HEK293T (cell line): ENCODE results near the gene ACOXL.

Experiments
- ARNT ChIP-seq: fragments of 450-650 bp; IDR thresholded peaks from 2 replicates; pipeline ENCODE4 v1.6.1; 2017; ENCODE audit warnings: mild to moderate bottlenecking
- BHLHE40 ChIP-seq: fragments of 450-650 bp; IDR thresholded peaks from 2 replicates; pipeline ENCODE4 v1.6.1; 2016; ENCODE audit warnings: mild to moderate bottlenecking, moderate library complexity, borderline replicate concordance
- CTBP1 ChIP-seq: fragments of 450-650 bp; IDR thresholded peaks from 2 replicates; pipeline ENCODE4 v1.6.1; 2016; ENCODE audit warnings: borderline replicate concordance
- ELF4 ChIP-seq: fragments of 450-650 bp; IDR thresholded peaks from 2 replicates; pipeline ENCODE4 v1.6.1; 2017; ENCODE audit warnings: antibody characterized with exemption
- FOXA1 ChIP-seq: fragments of 450-650 bp; IDR thresholded peaks from 2 replicates; pipeline ENCODE4 v1.6.1; 2016; ENCODE audit warnings: mild to moderate bottlenecking
- FOXK2 ChIP-seq: fragments of 450-650 bp; IDR thresholded peaks from 2 replicates; pipeline ENCODE4 v1.6.1; 2016; ENCODE audit warnings: mild to moderate bottlenecking
- FOXM1 ChIP-seq: fragments of 450-650 bp; IDR thresholded peaks from 2 replicates; pipeline ENCODE4 v1.6.1; 2017; ENCODE audit warnings: mild to moderate bottlenecking, borderline replicate concordance
- HDGF ChIP-seq: fragments of 450-650 bp; IDR thresholded peaks from 2 replicates; pipeline ENCODE4 v1.6.1; 2017; ENCODE audit warnings: antibody characterized with exemption, borderline replicate concordance
- LEF1 ChIP-seq: fragments of 450-650 bp; IDR thresholded peaks from 2 replicates; pipeline ENCODE4 v1.6.1; 2017; ENCODE audit warnings: mild to moderate bottlenecking, borderline replicate concordance
- NFRKB ChIP-seq: fragments of 450-650 bp; IDR thresholded peaks from 2 replicates; pipeline ENCODE4 v1.6.1; 2016; ENCODE audit warnings: mild to moderate bottlenecking, moderate library complexity
- SP1 ChIP-seq: fragments of 450-650 bp; IDR thresholded peaks from 2 replicates; pipeline ENCODE4 v1.6.1; 2017
- SUZ12 ChIP-seq: fragments of 450-650 bp; IDR thresholded peaks from 2 replicates; pipeline ENCODE4 v1.6.1; 2016; ENCODE audit warnings: mild to moderate bottlenecking
- TARDBP ChIP-seq: fragments of 450-650 bp; IDR thresholded peaks from 2 replicates; pipeline ENCODE4 v1.6.1; 2016

DNA sequence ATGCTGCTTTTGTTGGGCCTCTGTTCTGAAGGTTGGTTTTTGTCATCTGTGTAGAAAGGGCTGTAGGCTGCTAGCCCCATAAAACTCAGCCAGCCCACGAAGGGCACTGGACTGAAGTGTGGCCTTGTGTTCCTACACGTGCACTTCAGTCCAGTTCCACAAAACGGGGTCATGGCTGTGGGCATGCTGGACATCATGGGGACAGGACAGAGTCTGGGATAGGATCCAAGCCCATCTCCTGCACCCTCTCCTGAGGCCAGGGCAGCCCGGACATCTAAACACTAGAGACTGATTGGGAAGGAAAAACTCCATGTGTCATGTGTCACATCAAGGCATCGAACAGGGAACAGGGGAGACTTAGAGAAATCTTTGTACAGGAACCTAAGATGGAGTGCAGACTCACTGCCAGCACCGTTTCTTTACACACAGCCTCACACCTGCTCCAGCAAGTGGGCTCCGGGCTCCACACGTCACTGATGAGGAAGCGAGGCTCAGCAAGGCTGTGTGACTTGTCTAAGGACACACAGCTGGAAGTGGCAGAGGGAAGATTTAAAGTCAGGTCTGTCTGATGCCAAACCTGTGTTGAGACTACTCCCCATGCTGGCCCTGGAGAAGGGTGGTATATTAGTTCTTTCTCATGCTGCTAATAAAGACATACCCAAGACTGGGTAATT is 313.5 kb downstream of the ACOXL start:
- TF ChIP-seq FOXA1 (no peak), LEF1 (no peak), FOXM1 (no peak), BHLHE40 (no peak), ELF4 (no peak), SP1 (no peak), CTBP1 (no peak), TARDBP (no peak), HDGF (no peak), FOXK2 (no peak), ARNT (no peak), SUZ12 (no peak), NFRKB (no peak)
